ENCODE measurements around the gene MS4A18. TPM values are rescaled to one million over a fixed set of nuclear protein-coding genes. Genes with fewer than 3 reads are reported as not detected.

MS4A18 gene
- total RNA-seq, 1 experiment from 2014 or later: not detected

- ChIA-PET RAD21 (ENCODE audit: low non-redundant PET in 1 of 2, low total read pairs in 2 of 2, uncharacterized antibody in 2 of 2, unreplicated experiment in 2 of 2) (no interaction called here), CTCF (no interaction called here), POLR2A (no interaction called here)
- TF ChIP-seq, protein P1, sequence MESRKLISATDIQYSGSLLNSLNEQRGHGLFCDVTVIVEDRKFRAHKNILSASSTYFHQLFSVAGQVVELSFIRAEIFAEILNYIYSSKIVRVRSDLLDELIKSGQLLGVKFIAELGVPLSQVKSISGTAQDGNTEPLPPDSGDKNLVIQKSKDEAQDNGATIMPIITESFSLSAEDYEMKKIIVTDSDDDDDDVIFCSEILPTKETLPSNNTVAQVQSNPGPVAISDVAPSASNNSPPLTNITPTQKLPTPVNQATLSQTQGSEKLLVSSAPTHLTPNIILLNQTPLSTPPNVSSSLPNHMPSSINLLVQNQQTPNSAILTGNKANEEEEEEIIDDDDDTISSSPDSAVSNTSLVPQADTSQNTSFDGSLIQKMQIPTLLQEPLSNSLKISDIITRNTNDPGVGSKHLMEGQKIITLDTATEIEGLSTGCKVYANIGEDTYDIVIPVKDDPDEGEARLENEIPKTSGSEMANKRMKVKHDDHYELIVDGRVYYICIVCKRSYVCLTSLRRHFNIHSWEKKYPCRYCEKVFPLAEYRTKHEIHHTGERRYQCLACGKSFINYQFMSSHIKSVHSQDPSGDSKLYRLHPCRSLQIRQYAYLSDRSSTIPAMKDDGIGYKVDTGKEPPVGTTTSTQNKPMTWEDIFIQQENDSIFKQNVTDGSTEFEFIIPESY (IDR thresholded peaks at IDR 0.05; ENCODE audit: extremely low read depth, insufficient replicate concordance, low read length): no peak
- TF ChIP-seq MAX (IDR thresholded peaks at IDR 0.05): no peak
- no peak for TF ChIP-seq JUND (IDR thresholded peaks at IDR 0.05)
- no peak for TF ChIP-seq EZH2phosphoT487 (IDR thresholded peaks at IDR 0.05; ENCODE audit: borderline replicate concordance)
- TF ChIP-seq, protein P2, sequence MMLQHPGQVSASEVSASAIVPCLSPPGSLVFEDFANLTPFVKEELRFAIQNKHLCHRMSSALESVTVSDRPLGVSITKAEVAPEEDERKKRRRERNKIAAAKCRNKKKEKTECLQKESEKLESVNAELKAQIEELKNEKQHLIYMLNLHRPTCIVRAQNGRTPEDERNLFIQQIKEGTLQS (IDR thresholded peaks at IDR 0.05): no peak
- TF ChIP-seq ZNF274 (IDR thresholded peaks at IDR 0.05; ENCODE audit: low read depth, low read length): no peak
- no peak for TF ChIP-seq SIN3A (IDR thresholded peaks at IDR 0.05; ENCODE audit: low read depth)
- TF ChIP-seq ELF1 (IDR thresholded peaks at IDR 0.05; ENCODE audit: borderline replicate concordance, low read depth): no peak
- TF ChIP-seq CBX3 (IDR thresholded peaks at IDR 0.05; ENCODE audit: low read depth): no peak
- no peak for TF ChIP-seq FOSL1 (IDR thresholded peaks at IDR 0.05; ENCODE audit: low read depth)
- TF ChIP-seq, protein P3, sequence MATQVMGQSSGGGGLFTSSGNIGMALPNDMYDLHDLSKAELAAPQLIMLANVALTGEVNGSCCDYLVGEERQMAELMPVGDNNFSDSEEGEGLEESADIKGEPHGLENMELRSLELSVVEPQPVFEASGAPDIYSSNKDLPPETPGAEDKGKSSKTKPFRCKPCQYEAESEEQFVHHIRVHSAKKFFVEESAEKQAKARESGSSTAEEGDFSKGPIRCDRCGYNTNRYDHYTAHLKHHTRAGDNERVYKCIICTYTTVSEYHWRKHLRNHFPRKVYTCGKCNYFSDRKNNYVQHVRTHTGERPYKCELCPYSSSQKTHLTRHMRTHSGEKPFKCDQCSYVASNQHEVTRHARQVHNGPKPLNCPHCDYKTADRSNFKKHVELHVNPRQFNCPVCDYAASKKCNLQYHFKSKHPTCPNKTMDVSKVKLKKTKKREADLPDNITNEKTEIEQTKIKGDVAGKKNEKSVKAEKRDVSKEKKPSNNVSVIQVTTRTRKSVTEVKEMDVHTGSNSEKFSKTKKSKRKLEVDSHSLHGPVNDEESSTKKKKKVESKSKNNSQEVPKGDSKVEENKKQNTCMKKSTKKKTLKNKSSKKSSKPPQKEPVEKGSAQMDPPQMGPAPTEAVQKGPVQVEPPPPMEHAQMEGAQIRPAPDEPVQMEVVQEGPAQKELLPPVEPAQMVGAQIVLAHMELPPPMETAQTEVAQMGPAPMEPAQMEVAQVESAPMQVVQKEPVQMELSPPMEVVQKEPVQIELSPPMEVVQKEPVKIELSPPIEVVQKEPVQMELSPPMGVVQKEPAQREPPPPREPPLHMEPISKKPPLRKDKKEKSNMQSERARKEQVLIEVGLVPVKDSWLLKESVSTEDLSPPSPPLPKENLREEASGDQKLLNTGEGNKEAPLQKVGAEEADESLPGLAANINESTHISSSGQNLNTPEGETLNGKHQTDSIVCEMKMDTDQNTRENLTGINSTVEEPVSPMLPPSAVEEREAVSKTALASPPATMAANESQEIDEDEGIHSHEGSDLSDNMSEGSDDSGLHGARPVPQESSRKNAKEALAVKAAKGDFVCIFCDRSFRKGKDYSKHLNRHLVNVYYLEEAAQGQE (IDR thresholded peaks at IDR 0.05; ENCODE audit: low read depth): no peak
- no peak for TF ChIP-seq POLR2AphosphoS5 (IDR thresholded peaks at IDR 0.05; ENCODE audit: low read depth, low read length)
- no peak for TF ChIP-seq TCF7L2 (IDR thresholded peaks at IDR 0.05; ENCODE audit: borderline replicate concordance, extremely low read depth, insufficient read depth, insufficient read length)
- no peak for TF ChIP-seq EZH2 (IDR thresholded peaks at IDR 0.05)
- no peak for TF ChIP-seq YY1 (IDR thresholded peaks at IDR 0.05; ENCODE audit: extremely low read depth, insufficient replicate concordance, low read depth, low read length)
- H3K27ac ChIP-seq (ENCODE audit: low read depth, low read length): no peak overlapping the region
- no peaks in the 10 kb centered on the region for H4K20me1 ChIP-seq (ENCODE audit: insufficient read depth)
- ATAC-seq (no peak), DNase-seq (ENCODE audit: low read depth, low spot score) (no peak)
- no peaks in the 10 kb centered on the region for H3K36me3 ChIP-seq (ENCODE audit: control insufficient read depth in 1 of 2, insufficient read depth in 2 of 2, low read length in 2 of 2)
- no peaks in the 10 kb centered on the region for H3K79me2 ChIP-seq (ENCODE audit: insufficient read depth, low read length)
- H3K4me2 ChIP-seq (ENCODE audit: low read length): no peak overlapping the region
- BruUV-seq (replicated peaks): no TSS peak
- no peak overlapping the region for H3K9ac ChIP-seq (ENCODE audit: low read length)
- H3K4me3 ChIP-seq (replicated peaks in 1 of 2; ENCODE audit: low read depth in 1 of 2, low read length in 2 of 2): no peak overlapping the region
- H3K4me1 ChIP-seq (ENCODE audit: control insufficient read depth in 1 of 2, insufficient read depth in 2 of 2, low read length in 2 of 2): no peaks in the 10 kb centered on the region
- H2AFZ ChIP-seq (ENCODE audit: low read depth, low read length, poor library complexity, severe bottlenecking): no peak overlapping the region
- H3K9me3 ChIP-seq (ENCODE audit: control insufficient read depth in 1 of 2, insufficient read depth in 1 of 2, low read depth in 1 of 2, low read length in 2 of 2): no peaks in the 10 kb centered on the region
- H3K27me3 ChIP-seq (ENCODE audit: insufficient read depth, low read length): peaks cover 16% of the 10 kb centered on the region; the same call in 1 of the 2 replicates
- H3K9me2 ChIP-seq (ENCODE audit: insufficient read depth): no peaks in the 10 kb centered on the region
- intact Hi-C loops (cut with micrococcal nuclease): no loop called here
These were observed 23.7 kb downstream of the MS4A18 start for GRCh38 chr11:60748225-60748624.

Measured in HCT116 (cell line).